HG02678 (cell line): ENCODE results near the gene RFC1.
A peak's percentile ranks its signal among the peaks of the same experiment; 100 is the strongest.
"Not testable (repeated sequence)": the region's sequence is repeated elsewhere in the genome, so short reads cannot be mapped to it uniquely, and the experiment has no call there.

Experiments used
- ATAC-seq: cut with Tn5 transposase; IDR thresholded peaks from one replicate; pipeline ENCODE4 v1.9.1; 2021; ENCODE audit warnings: mild to moderate bottlenecking, moderate library complexity; ENCODE audit not compliant: unreplicated experiment

Gene RFC1, protein sequence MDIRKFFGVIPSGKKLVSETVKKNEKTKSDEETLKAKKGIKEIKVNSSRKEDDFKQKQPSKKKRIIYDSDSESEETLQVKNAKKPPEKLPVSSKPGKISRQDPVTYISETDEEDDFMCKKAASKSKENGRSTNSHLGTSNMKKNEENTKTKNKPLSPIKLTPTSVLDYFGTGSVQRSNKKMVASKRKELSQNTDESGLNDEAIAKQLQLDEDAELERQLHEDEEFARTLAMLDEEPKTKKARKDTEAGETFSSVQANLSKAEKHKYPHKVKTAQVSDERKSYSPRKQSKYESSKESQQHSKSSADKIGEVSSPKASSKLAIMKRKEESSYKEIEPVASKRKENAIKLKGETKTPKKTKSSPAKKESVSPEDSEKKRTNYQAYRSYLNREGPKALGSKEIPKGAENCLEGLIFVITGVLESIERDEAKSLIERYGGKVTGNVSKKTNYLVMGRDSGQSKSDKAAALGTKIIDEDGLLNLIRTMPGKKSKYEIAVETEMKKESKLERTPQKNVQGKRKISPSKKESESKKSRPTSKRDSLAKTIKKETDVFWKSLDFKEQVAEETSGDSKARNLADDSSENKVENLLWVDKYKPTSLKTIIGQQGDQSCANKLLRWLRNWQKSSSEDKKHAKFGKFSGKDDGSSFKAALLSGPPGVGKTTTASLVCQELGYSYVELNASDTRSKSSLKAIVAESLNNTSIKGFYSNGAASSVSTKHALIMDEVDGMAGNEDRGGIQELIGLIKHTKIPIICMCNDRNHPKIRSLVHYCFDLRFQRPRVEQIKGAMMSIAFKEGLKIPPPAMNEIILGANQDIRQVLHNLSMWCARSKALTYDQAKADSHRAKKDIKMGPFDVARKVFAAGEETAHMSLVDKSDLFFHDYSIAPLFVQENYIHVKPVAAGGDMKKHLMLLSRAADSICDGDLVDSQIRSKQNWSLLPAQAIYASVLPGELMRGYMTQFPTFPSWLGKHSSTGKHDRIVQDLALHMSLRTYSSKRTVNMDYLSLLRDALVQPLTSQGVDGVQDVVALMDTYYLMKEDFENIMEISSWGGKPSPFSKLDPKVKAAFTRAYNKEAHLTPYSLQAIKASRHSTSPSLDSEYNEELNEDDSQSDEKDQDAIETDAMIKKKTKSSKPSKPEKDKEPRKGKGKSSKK

DNA sequence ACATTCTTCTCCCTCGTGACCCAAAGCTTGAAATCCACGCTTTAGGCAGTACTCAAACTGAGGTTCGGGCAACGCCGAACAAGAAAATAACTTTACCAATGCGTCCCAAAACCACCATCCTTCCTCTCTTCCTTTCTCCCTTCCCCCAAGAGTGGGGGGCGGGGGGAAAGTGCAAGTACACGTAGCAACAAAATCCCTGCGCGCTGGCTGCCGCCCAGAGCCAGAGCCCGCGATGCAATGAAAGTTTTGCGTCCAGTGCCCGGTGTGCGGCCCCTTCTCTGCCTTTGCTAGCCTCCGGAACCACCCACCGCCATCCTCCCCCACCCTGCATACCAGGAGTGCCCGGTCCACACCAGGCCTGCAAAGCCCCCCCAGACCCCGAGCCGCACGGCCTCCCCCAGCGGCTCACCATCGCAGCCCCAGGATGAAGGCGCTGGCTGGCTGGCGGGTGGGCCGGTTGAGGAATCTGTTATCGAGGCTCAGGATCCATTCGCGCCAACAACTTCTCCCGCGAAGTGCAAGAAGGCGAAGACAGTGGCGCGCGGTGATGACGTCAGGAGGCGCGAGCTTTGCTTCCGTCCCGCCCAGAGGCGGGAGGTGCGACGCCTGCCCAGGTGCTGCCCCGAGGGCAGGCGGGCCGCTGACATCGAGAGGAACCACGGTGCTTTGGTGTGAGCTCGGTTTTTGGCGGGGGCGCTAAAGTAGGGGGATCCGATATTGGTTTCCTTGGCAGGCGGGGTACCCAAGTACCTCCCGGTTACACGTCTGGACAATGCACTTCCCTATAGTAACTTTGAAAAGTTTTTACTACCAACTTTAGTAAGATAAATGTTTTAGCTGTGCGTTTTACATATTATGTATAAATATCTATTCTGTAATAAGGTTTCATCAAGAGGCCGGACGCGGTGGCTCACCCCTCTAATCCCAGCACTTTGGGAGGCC is at the start of gene RFC1:
TSS of gene RFC1 (minus strand) at position 533 of the 942 bp plus-strand sequence. CDS start at position 412, 121 bp downstream.
- peak; percentile 83 for ATAC-seq

DNA sequence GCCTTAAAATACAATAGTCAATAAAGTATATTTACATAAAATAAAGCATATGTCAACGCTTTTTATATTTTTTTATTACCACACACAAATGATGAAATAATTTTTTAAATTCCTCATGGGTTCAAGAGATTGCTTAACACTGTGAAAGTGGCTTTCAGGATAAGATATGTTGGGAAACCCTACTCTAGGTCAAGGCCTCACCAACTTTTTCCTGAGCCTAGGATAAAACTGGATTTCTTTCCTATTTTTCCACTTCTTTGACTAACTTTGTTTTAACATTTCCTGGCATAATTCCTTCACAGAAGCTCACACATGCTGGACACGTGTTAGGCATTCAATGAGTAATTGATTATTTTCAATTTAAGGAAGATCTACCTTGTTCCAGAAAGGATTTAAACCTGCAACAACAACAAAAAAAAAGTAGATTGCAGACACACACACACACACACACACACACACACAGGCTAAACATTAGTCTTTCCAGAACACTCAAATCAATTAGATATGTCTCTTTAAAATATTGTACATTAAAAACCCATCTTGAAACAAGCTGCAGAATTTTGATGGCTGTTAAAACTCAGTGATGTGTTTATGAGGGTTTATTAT is 49.6 kb upstream of the RFC1 start:
- ATAC-seq = no peak

DNA sequence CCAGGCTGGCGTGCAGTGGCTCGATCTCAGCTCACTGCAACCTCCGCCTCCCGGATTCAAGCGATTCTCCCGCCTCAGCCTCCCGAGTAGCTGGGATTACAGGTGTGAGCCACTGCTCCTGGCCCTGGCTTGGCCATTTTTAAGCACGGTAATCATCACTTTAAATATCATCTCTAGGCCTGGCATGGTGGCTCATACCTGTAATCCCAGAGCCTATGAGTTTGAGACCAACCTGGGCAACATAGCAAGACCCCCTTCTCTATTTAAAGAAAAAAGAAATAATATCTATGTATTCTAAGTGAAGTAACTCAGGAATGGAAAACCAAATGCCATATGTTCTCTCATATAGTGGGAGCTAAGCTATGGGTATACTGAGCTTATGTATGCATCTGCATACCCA is 45.4 kb upstream of the RFC1 start:
- ATAC-seq = not testable (repeated sequence)

DNA sequence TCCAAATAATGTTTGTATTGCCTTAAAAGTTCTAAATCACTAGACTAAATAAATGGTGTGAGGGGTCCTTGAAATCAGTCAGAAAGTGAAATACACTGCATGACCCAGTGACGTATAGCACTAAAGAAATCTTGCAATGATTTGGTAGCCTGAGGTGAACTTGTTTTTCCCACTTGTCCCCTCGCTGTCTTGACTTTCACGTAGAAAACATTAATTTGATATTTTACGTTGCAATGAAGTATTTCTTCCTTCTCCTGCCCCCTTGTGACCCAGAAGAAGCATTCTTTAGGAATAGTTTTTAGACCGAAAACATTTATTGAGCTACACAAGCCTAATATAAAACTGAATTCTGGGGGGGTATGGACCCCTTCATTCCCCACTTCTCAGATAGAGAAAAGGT is 44.3 kb upstream of the RFC1 start:
- ATAC-seq = no peak

DNA sequence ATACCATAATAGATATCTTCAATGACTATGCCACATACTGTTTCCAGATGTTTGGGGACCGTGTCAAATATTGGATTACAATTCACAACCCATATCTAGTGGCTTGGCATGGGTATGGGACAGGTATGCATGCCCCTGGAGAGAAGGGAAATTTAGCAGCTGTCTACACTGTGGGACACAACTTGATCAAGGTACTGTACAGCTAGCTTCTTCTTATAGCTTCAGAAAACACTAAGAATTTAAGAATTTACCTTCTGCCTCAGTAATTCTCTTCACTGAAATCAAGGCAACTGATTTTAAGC is 41.4 kb upstream of the RFC1 start:
- no peak for ATAC-seq

DNA sequence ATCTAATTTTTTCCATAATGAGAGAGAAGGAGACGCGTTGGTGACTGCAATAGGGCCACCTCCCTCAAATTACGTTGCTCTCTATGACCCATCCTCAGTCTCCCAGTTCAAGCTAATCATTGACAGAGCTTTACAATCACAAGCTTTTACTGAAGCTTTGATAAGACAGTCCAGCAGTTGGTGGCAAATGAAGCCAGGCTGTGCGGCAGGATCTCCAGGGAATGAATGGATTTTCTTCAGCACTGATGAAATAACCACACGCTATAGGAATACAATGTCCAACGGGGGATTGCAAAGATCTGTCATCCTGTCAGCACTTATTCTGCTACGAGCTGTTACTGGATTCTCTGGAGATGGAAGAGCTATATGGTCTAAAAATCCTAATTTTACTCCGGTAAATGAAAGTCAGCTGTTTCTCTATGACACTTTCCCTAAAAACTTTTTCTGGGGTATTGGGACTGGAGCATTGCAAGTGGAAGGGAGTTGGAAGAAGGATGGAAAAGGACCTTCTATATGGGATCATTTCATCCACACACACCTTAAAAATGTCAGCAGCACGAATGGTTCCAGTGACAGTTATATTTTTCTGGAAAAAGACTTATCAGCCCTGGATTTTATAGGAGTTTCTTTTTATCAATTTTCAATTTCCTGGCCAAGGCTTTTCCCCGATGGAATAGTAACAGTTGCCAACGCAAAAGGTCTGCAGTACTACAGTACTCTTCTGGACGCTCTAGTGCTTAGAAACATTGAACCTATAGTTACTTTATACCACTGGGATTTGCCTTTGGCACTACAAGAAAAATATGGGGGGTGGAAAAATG is 40.8 kb upstream of the RFC1 start, which contains the start of gene KLB:
TSS of gene KLB (plus strand) at position 168 of the 821 bp plus-strand sequence. CDS start at position 188, 20 bp downstream.
- ATAC-seq = no peak

DNA sequence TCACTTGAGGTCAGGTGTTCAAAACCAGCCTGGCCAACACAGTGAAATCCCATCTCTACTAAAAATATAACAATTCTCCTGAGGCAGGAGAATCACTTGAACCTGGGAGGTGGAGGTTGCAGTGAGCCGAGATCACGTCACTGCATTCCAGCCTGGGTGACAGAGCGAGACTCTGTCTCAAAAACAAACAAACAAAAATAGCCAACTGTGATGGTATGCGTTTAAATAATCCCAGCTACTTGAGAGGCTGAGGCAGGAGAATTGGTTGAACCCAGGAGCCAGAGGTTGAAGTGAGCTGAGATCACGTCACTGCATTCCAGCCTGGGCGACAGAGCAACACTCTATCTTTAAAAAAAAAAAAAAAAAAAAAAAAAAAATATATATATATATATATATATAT is 35.5 kb upstream of the RFC1 start:
- ATAC-seq = not testable (repeated sequence)

GRCh38 chr4:39394706-39395105 is 28.5 kb upstream of the RFC1 start:
- no peak for ATAC-seq

DNA sequence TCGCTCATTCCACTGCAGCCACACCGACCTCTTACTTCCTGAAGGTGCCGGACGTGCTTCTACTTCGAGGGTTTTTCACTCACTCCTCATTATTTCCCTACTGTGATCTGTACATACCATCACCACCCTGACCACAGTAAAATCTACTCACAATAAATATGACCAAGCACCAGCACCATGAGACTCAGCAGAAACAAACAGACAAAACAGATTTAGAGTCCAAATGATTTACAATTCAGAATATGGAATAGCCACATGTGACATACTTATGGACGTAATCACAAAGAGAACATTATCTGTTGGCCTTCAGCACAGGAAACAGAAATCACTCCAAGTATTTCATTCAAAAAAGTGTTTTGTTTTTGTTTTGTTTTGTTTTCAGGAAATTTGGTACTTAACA is 24.4 kb upstream of the RFC1 start:
- no peak for ATAC-seq

GRCh38 chr4:39384563-39384962 is 18.4 kb upstream of the RFC1 start:
- no peak for ATAC-seq

- ATAC-seq = no peak
Measured at GRCh38 chr4:39383690-39384089, 17.5 kb upstream of the RFC1 start.

- ATAC-seq = no peak
Measured at GRCh38 chr4:39375478-39375877, 9.3 kb upstream of the RFC1 start.

DNA sequence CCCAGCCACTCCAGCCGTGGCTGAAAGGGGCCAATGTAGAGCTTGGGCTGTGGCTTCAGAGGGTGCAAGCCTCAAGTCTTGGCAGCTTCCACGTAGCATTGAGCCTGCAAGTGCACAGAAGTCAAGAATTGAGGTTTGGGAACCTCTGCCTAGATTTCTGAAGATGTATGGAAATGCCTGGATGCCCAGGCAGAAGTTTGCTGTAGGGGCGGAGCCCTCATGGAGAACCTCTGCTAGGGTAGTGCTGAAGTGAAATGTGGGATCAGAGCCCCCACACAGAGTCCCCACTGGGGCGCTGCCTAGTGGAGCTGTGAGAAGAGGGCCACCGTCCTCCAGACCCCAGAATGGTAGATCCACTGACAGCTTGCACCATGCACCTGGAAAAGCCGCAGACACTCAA is 5.0 kb upstream of the RFC1 start:
- ATAC-seq = not testable (repeated sequence)

GRCh38 chr4:39369301-39369700 is 3.1 kb upstream of the RFC1 start:
- no peak for ATAC-seq

DNA sequence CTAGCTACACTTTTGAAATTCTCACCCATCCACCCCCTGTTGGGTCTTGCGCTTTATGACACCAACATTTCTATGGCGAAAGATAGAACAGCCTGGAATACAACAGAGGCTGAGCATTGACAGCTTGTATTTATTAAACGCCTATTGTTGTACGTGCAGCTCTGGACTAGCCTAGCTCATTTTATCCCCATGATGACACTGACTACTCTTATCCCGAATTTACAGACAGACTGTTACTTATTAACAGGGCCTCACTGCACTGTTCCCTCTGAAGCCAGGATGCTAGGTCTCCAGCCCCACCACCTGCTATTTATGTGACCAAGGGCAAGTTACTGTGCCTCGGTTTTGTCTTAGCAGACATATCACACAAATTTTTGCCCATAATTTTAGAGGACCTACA is 1.0 kb upstream of the RFC1 start:
- no peak for ATAC-seq

GRCh38 chr4:39365360-39365759 is 802 bp downstream of the RFC1 start:
- ATAC-seq = no peak

DNA sequence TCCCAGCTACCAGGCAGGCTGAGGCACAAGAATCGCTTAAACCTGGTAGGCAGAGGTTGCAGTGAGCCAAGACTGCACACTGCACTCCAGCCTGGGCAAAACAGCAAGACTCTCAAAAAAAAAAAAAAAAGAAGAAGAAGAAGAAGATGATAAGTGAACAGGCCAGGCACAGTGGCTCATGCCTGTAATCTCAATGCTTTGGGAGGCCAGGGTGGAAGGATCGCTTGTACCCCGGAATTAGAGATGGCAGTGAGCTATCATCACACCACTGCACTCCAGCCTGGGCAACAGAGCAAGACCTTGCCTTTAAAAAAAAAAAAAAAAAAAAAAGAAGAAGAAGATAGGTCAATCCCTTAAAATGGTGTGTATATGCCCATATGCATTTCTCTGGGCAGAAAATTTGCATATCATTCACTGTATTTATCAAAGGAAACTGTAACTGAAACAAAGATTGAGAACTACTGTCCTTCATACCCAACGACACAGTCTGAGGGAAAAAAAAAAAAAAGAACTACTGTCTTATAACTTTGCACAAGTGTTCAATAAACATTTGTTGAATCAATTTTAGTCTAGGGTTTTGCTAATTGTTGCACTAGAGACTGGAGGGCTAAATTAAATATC is 2.3 kb downstream of the RFC1 start:
- ATAC-seq = peak; percentile 37

DNA sequence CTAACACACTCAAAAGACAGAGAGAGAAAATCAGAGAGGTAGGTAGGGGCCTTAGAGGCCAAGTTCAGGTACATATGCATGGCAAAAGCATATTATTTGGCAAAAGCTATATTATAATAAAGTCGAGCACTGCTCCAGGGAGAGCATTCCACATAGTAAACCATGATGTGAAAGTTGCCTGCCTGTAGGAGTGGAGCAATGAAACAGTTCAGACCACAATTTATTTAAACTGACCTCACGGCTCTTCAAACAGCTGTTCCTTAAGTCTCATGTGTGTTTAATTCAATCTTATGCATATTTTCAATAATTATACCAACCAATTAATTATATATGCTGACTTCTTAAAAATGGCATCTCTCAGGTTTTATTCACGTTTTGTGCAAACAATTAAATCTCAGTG is 3.3 kb downstream of the RFC1 start:
- ATAC-seq = no peak

DNA sequence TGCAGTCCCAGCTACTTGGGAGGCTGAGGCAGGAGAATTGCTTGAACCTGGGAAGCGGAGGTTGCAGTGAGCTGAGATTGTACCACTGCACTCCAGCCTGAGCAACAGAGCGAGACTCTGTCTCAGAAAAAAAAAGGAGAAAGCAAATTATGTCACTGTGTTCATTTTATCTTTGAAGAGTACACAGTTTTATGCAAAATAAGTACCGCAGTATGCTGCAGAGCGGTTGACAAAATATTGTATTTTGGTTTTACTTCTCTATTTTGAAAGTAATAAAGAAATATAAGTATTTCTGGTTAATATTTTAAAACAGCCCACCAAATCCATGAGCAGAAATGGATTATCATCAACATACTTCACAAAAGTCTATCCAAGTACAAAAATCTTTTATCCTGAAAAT is 5.6 kb downstream of the RFC1 start:
- not testable (repeated sequence) for ATAC-seq
